Measurements from ENCODE around the gene ADAMTS8. TPM values are rescaled to one million over a fixed set of nuclear protein-coding genes. Genes with fewer than 3 reads are reported as not detected.

Gene ADAMTS8
- total RNA-seq, 1 donor from 2014 or later, result not detected

DNA sequence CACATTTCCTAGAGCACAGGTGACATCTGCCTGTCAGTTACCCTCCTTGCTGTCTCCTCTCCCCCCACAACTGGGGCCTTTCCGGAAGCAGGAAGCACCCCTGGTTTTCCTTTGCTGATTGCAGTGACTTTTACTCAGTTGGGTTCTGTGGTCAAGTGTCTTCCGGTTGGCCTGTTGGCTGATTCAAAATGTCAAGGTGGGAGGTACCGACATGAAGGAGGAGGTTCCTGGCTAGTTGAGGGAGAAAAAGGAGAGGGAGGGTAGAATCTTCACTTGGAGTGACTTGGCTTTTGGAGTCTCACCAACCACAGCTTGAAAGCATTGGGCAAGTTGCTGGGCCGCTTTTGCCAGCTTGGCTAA, 10.7 kb upstream of the ADAMTS8 start:
- intact Hi-C loops (cut with micrococcal nuclease), result loop anchor here (10.0 kb wide), 1 partner anchor 1236 kb away; no protein-coding TSS in a partner anchor

DNA sequence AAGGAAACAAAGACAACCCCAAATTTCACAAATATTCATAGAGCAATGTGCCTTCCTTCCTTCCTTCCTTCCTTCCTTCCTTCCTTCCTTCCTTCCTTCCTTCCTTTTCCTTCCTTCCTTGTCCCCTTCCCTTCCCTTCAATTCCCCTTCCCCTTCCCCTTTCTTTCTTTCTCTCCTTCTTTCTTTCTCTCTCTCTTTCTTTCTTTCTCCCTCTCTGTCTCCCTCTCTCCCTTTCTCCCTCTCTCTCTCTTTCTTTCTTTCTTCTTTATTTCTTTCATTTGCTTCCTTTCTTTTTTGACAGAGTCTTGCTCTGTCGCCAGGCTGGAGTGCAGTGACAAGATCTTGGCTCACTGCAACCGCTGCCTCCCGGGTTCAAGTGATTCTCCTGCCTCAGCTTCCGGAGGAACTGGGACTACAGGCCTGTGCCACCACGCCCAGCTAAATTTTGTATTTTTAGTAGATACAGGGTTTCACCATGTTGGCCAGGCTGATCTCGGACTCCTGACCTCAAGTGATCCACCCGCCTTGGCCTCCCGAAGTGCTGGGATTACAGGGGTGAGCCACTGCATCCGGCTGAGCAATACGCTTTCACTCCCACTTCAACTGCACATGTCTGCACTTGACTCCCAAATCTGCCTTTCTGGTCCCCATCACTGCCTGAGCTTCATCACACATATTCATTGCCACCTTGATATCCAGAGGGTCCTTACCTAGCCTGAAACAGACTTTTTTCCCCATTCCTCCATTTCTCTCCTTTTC, 10.2 kb upstream of the ADAMTS8 start:
- intact Hi-C loops (cut with micrococcal nuclease), result loop anchor here (10.0 kb wide), 1 partner anchor 1236 kb away; no protein-coding TSS in a partner anchor

DNA sequence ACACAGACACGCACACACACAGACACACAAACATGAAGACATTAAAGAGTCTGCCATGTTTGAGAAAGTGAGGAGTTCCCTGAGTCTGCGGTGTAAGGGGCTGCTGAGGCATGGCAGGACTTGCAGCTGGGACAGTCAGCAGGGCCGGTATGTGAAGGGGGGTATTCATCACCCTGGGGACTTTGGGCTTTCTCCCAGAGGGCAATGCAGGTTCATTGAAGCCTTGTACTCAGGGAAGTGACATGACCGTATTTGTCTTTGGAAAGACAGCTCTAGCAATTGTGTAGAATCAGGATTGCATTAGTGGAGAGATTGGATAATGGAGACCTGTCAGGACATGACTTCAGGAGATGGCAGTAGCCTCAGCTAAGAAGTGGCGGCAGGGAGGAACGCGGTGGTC, 9.4 kb upstream of the ADAMTS8 start:
- intact Hi-C loops (cut with micrococcal nuclease), result loop anchor here (10.0 kb wide), 1 partner anchor 1237 kb away; no protein-coding TSS in a partner anchor

DNA sequence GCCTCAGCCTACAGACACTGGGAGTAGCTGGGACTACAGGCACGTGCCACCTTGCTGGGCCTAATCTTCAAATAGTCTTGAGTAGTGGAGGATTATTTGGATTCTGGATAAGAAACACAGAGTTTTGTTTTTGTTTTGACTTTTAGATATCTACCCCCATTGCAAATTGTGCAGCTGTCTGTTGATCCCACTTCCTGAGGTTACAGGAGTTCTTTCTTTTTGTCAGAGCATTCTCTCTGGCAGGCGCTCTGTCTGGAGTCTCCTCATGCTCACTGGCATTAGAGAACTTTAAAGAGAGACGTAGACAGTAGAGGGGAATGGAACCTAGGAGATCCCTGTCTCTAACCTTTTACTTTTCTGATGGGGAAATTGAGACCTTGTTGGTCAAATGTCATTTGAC, 7.8 kb upstream of the ADAMTS8 start:
- intact Hi-C loops (cut with micrococcal nuclease), result loop anchor here (10.0 kb wide), 1 partner anchor 1239 kb away; no protein-coding TSS in a partner anchor

DNA sequence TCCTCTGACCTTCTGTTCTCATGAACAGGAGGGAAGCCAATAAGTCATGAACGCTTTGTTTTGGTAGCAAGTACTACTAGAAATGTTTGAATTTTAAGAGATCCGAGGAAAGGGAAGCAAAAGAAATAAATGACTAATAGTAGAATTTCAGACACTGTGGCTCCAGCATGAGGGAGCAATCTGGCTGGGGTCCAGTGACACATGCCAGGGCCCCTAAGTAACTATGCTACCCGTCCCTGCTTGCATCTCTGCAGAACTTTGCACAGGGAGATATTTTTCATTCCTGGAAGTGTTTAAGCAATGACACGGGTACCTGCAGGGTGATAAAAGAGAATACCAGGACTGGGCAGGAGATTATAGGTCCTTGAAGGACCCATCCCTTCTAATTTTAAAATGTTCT, 7.3 kb upstream of the ADAMTS8 start:
- intact Hi-C loops (cut with micrococcal nuclease), result loop anchor here (1.0 to 10.0 kb wide), 4 partner anchors 199 to 1239 kb away; partner anchors contain the start of gene SNX19

DNA sequence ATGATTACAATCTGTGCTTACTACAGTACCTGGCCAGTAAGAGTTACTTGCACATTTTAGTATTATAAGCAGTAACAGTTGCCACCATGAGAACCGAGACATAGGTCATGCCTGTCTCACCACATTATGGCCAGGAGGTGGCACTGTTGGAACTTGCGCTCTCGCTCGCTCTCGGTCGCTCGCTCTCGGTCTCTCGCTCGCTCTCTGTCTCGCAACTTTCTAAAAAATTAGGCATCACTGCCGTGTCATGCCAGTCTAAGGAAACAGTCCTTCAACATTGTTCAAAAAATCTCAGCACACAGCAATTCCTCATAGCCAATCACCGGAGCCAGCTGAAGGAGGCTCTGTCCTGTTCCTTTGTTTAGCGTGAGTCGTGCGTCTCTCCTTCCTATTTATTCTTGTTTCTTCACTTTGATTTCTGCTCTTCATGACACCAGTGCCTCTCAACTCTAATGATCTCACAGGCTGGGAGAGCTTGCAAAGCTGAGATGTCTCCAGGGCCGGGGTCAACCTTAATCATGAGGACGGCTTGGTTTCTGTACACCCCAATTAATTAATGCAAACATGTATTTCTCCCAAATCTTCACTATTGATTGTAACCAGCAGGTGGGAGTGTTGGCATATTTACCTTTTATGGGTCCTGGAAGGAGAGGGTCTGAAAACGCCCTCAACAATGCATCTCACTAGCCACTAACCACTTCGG, 6.3 kb upstream of the ADAMTS8 start:
- intact Hi-C loops (cut with micrococcal nuclease), result loop anchor here (1.0 to 10.0 kb wide), 7 partner anchors 120 to 1240 kb away; partner anchors contain the start of genes SNX19 and ZBTB44

DNA sequence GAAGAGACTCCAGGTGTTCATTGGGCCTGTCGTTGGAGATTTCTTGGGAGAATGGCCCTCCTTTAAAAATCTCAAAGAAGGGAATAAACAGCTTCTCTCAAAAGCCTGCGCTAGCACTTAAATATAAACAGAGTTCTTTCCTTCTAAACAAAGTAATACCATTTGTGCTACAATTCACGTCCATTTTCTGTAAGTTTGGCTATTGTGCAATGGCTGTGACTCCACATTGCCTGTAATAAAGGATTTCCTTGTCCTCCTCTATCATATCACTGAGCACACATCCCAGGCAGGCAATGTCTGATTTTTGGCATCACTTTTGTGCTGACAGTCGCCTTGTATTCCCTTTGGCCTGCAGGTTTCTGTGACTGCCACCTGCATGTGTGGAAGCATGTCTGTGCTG, 4.9 kb upstream of the ADAMTS8 start:
- intact Hi-C loops (cut with micrococcal nuclease), result loop anchor here (10.0 kb wide), 1 partner anchor 1241 kb away; no protein-coding TSS in a partner anchor

DNA sequence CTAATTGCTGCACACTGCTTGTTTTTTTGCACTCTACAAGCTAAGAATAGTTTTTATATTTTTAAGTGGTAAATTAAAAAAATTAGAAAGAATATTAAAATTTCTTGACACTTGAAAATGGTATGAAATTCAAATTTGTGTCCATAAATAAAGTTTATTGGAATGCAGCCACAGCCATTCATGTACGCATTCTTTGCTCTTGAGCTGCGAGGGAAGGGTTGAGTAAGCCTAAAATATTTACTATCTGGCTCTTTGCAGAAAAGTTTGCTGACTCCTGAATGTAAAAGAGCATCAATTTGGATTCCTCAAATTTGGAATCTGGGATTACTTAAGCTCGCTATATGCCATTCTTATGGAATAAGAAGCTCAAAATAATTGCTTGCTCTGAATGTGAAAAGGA, 3.4 kb upstream of the ADAMTS8 start:
- intact Hi-C loops (cut with micrococcal nuclease), result loop anchor here (1.0 to 10.0 kb wide), 3 partner anchors 218 to 1243 kb away; no protein-coding TSS in a partner anchor

DNA sequence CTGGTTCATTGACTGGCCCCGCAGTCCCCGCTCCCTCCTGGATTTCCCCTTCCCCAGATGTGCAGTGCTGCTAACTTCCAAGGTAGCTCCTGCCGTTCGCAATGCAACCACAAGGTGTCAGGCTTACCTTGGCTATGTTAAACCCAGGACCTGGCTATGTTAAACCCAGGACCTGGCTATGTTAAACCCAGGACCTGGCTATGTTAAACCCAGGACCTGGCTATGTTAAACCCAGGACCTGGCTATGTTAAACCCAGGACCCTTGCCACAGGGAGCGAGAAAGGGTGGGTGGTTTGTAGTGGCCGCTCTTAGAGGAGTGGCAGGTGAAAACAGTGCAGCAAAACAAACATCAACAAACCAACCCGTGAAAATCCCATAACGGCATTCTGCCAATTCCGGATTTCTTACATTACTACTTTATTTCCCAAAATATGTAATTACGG, 2.9 kb upstream of the ADAMTS8 start:
- intact Hi-C loops (cut with micrococcal nuclease), result loop anchor here (1.0 to 10.0 kb wide), 3 partner anchors 218 to 1243 kb away; no protein-coding TSS in a partner anchor

DNA sequence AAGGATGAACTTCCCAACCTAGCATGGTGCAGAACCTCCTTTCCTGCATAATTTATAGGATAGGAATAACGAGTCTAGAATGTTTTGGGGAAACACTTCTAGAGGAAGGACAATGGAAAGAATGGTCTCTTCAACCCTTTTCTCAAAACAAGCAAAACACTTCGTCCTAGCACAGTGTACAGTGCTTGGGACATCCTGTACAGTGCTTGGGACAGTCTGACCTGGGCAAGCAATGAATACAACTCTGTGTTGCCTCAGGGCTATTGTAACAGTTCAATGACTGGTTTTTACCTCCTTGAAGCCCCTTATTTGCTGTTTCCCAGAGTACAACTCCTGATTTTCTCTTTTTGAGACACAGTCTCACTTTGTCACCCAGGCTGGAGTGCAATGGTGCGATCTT, 1.6 kb upstream of the ADAMTS8 start:
- intact Hi-C loops (cut with micrococcal nuclease), result loop anchor here (10.0 kb wide), 1 partner anchor 1245 kb away; no protein-coding TSS in a partner anchor

DNA sequence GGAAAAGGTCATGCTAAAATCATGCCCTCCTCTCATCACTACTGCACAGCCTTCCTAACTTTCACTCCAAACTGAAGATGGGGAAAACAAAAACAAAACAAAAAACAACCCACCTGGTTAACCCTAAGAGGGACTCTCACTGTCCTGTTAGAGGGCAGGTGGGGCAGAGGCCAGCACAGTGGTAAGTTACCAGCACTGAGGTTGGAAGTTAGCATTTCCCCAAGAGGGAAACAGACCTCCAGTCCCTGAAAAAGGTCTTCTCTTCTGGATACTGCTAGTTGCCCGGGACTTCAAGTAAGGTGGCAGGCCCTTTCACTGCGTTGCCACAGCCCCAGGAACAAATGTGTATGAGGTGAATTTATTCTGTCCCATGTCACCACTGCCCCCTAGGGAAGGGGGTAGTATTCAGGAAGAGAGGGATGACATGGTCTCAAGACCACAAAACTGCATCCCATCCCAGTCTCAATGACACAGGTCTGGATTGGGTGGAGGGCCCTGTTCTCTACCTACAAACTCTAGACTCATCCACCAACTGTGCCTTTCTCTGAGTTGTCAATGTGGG, 792 bp upstream of the ADAMTS8 start:
- intact Hi-C loops (cut with micrococcal nuclease), result no loop called here

DNA sequence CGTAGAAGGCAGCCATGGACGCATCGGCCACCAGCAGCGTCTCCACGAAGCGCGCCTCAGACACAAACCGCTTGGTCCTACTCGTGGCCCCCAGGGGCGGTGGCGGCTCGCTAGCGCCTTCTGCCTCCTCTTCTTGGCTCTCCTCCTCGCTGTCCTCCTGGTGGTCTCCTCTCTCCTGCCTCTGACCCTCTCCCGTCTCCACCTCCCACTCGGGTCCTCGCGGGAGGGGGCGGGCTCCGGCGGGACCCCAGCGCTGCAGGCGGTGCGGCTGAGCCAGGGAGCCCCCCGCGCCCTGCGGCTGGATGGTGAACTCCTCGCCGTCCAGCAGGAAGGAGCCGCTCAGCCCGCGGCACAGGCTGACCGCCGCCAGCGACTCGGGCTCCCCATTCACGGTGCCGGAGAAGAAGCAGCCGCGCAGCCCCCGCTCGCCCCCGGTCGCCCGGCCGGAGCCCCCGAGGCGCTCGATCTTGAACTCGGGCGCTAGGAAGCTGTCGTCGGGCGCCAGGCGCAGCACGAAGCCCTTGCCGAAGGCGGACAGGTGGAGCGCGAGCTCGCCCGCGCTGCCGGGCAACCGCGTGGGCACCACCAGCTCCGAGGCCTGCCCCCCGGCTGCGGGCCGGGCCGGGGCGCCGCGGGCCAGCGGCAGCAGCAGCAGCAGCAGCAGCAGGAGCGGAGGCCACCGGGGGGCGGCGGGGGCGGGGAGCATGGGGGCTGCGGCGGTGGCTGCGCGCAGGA, 661 bp downstream of the ADAMTS8 start:
- intact Hi-C loops (cut with micrococcal nuclease), result no loop called here

DNA sequence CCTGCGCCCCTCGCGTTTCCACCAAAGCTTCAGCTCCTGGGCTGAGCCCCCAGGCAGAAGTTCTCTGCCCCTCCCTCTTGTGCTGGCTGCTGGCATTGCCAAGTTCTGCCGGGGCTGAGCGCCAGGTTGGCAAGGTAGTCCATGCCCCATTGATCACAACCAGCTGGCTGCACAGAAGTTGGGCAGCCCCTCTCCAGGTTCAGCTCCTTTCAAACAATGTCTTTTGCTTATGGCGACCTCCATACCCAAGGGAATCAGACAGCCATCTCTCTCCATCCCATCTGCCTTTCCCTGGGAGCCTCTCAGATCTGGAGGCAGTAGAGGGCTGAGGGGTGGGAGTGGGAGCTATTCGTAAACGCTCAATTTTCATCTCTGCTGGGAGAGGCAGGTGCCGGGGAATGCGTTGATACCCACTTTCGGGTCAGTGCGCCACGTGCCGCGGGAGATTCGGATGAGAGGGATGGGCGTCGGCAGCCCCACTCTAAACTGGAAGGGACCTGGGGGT, 1.5 kb downstream of the ADAMTS8 start:
- intact Hi-C loops (cut with micrococcal nuclease), result no loop called here

DNA sequence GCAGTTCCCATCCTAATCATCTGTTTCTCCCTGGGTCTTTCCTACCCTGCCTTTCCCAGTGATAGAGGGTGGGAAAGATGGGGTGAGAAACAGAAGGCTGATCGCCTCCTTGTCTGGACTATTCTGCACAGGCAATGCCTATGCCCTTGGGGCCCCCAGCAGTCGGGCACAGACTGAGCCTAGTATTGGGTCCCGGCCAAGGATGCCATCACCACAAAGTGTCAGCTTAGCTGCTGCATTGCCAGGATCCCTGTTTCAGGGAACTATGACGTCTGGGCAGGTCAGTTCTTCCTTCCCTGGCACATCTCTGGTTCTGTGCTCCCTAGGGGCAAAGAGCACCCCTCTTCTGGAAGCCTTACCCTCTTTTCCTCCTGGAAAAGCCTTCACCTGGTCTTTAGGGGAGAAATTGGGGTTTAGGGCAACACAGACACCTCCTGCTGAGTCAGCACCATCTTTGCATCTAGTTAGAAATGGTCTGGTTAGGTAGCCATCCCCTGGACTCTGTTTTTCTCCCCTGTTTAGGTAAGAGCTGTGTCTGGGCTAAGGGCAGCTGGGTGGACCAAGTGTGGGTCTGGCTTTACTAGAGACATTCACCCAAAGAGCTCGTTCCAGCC, 2.1 kb downstream of the ADAMTS8 start:
- intact Hi-C loops (cut with micrococcal nuclease), result no loop called here

DNA sequence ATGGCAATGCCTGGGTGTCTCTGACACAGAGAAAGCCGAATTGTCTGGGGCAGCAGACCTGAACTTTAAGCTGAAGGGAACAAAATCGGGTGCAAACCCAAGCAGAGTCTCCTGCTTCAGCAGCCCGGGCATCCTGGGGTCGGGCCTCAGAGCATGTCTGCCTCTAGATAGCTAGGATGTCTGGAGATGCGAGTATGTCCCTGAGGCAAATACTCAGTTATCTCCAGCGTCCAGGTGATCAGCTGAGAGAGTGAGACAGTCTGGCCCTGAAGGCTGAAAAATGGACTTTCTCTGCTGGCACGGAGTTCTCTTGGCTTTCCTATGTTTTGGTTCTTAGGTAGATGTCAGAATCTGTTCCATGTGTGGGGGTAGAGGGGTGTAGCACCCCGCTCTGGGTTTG, 3.3 kb downstream of the ADAMTS8 start:
- intact Hi-C loops (cut with micrococcal nuclease), result no loop called here

DNA sequence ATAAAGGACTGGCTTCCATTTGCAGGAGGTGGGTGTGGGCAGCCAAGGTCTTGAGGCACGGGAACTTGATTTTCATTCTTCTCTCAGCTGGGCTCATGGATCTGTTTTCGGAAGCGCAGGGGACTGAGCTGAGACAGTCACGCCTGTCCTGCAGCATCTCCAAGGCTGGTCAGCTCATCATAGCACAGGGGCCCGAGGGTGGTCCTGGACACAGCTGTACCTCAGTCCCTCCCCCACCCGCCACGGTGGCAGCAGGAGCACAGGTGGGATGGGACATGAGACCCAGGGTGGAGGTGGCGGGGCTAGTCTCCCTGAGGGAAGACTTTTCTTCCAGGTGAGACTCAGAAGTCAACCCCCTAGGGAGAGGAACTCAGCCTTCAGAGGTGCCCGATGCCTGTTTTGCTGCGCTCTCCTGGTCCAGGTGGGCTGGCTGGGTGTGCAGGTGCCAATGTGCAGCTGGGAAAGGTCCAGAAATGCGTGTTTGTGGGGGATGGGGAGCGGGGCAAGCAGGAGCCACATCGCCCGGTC, 3.7 kb downstream of the ADAMTS8 start:
- intact Hi-C loops (cut with micrococcal nuclease), result no loop called here

DNA sequence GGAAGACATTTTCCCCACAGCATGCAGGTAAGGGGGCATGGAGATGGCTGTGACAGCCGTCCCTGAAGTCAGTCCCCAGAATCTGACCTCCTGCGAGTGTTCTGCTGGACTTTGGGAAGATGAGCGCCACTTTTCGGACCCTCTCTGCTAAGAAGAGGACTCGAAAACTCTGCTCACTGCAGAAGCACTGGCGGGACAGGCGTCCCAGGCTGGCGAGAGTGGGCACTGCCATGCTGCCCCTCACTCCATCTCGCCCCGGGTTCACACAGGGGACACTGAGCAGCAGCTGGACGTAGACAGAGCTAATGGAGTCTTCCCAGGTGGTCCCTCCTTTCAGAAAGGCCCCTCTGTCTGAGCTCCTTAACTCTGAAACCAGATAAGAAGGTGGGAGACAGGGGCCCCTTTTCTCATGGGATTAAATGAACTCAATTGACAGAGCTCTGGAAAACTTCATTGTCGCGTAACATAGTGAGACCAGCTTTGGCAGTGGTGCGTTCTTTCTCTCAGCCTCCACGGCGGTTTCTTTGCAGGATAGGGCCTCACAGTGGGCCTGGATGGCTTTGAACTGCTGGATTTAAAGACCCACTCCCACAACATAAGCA, 4.8 kb downstream of the ADAMTS8 start:
- intact Hi-C loops (cut with micrococcal nuclease), result no loop called here

DNA sequence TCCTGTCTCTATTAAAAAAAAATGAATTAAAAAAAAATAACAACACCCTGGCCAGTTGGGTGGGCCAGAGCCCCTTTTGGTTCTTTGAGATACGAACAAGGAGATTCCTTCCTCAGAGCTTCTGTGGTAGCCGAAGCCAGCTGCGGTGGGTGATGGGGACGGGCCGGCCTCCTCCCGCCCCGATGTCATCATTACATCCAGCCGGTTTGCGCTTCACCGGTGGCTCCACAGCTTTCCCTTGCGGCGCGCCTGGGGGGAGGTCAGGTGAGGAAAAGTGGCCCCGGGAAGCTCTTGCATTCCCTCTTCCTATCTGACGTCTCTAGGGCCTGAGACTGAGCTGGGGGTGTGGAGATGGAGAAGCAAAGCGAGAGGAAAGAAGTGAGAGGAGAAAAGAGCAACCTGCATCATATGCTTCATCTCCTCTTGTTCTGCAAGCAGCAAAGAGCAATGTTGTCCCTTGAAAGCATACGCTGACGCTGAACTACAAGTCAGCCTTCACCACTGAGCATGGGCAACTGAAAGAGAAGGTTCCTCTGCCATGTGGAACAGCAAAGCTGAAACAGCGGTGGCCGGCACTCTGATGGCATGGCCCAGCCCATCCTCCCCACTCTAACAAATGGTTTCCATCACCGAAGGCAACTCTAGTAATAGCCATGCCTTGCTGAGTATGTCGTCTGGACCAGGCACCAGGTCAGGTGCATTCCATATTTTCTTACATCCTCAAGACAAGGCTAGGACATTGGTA, 6.0 kb downstream of the ADAMTS8 start:
- intact Hi-C loops (cut with micrococcal nuclease), result no loop called here

DNA sequence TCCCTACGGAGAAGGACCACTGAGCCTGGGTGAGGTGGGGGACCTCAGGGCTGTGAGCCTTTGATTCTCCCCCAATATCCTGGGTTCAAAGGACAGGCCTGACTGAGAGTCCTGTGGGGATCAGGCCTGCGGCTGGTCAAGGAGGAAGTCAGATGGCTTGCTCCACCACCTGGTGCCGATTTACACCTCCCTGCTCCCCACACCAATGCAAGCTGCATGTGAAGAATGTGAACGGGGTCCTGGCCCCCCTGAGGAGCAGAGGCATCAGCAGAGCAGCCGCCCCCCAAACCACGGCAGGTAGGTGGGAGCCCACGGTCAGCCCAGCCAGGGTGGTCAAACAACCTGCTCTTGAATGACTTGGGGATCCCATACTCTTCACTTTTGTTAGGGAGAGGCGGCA, 6.7 kb downstream of the ADAMTS8 start:
- intact Hi-C loops (cut with micrococcal nuclease), result no loop called here

All from T-helper 1 cell treated with Interleukin-12 subunit alpha and Interleukin-12 subunit beta and Interleukin-4 antibody, amounts not matched to agents 30 ng/mL and 1 ng/mL, for 36 hours (primary cell).